Measurements from ENCODE around the gene NOTCH4.
"Not testable (repeated sequence)": the region's sequence is repeated elsewhere in the genome, so short reads cannot be mapped to it uniquely, and the experiment has no call there.

NOTCH4 gene

DNA sequence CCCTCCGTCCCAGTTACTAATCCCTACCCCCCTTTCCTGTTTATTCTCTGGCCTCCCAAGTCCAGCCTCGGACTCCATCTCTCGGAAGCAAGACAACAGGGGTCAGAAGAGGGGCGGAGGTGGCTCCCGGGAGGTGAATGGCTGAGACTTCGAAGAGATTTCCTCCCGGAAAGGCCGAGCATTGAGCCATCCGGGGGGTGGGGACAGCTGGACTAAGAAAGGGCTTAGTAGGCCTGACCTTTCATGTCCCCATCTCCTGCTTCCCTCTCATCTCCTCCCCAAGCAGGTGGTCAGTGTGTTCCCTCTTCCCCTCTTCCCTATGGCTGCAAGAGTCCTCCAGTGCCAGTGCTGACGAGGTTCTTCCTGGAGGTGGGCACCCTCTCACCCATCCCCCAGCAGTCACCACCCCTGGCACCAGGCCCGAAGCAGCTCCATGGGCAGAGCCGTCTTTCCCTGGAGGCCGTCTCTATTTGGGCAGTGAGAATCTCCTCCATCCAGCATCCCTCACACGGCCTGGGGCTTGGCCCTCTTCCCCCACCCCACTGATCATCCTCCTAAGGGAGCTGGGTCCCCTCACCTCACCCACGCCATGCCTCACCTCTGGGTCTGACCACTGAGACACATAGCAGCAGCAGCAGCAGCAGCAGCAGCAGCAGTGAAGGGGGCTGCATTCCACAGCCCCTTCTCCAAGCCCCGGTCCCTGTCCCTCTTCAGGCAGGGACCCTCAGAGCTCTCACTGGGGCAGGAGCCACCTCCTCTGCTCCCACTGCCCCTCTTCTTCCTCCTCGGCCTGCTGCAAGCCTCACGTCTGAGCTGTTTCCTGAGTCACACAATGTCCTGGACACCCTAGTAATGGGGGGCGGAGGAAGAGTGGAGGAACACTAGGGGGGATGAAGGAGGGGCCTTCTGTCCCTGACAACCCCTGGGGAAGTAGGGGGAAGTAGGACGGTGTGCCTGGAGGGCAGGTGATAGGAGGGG, at the start of gene NOTCH4:
Gene NOTCH4 (minus strand): TSS at position 810 of the 978 bp plus-strand sequence. CDS start 139 bp downstream, at position 671.
- no peak for DNase-seq (ENCODE audit: low read depth in 2 of 2)

DNA sequence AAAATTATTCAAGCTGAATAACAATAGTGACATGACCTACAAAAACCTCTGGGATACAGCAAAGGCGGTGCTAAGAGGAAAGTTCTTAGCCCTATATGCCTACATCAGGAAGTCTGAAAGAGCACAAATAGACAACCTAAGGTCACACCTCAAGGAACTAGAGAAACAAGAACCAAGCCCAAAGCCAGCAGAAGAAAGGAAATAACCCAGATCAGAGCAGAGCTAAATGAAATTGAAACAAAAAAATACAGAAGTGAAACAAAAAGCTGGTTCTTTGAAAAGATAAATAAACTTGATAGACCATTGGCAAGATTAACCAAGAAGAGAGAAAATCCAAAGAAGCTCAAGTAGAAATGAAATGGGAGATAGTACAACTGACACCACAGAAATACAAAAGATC, 47.6 kb upstream of the NOTCH4 start:
- DNase-seq (ENCODE audit: low read depth in 2 of 2): no peak

DNA sequence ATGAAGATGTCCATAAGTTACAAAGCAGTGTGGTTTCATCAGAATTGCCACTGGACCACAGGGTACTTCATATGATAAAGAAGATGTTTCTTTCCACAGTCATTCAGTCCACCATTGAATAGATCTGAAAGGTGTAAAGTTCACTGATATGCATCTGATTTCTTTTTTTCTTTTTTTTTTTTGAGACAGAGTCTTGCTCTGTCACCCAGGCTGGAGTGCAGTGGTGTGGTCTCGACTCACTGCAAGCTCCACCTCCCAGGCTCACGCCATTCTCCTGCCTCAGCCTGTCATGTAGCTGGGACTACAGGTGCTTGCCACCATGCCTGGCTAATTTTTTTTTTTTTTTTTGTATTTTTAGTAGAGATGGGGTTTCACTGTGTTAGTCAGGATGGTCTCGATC, 44.6 kb upstream of the NOTCH4 start:
- DNase-seq (ENCODE audit: low read depth in 2 of 2): not testable (repeated sequence)

DNA sequence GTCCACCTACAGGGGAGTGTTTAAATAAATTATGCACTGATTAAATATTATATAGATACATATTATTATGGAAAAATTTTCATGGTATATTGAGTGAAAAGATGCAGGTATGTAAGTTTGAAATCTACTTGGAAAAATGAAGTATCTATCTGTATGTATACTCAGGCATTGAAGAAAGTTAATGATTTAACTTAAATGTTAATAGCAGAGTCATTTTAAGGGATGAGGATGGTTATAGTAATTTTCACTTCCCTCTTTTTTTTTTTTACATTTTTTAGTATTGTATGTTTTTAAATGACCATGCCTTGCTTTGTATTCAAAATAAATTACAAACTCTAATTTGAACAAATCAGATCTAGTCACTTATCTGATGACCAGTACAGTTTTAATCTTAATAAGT, 43.2 kb upstream of the NOTCH4 start:
- no peak for DNase-seq (ENCODE audit: low read depth in 2 of 2)

DNA sequence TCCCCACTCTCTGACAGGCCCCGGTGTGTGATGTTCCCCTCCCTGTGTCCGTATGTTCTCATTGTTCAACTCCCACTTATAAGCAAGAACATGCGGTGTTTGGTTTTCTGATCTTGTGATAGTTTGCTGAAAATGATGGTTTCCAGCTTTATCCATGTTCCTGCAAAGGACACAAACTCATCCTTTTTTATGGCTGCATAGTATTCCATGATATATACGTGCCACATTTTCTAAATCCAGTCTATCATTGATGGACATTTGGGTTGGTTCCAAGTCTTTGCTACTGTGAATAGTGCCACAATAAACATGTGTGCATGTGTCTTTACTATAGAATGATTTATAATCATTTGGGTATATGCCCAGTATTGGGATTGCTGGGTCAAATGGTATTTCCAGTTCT, 33.4 kb upstream of the NOTCH4 start:
- DNase-seq (ENCODE audit: low read depth in 2 of 2): not testable (repeated sequence)

DNA sequence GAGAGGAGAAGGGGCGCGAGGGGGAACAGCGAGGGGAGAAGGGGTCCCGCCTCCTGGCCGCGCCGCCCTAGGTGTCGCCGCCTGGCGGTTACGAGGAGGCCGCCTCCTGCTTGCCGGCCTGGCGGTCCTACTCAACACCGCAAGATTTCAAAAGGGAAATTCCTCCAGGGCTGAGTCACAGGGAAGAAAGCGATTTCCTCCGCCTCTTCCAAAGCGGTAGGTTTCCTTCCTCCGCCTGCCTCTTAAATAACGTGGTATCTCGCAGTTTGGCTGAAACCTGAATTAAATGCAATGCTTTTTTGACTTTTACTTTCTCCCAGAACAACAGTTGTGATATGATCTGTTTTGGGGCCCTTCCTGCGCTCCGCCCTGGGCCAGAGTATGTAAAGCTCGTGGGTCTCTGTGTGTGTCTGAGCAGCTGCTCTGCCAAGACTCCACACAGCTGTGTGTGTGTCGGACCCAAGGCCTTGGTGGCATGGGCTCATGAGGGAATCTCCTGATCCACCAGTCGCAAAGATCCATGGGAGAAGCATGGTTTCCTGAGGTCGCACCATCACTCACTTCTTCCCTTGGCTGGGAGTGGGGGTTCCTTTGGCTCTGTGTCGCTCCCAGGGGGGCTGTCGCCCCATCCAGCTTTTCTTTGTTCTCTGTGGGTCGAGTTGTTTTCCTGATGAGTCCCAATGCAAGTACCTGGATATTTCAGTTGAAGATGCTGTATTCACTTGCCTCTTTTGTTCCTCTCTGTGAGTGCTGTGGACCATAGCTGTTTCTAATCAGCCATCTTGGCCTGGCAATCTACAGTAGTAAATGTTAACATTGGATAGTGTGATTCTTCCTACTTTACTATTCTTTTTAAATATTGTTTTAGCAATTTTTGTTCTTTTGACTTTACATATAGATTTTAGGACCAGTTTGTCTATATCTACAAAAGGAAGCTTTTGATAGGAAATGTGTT, 31.6 kb upstream of the NOTCH4 start:
- DNase-seq (ENCODE audit: low read depth in 2 of 2): peak; percentile 18 to 29

DNA sequence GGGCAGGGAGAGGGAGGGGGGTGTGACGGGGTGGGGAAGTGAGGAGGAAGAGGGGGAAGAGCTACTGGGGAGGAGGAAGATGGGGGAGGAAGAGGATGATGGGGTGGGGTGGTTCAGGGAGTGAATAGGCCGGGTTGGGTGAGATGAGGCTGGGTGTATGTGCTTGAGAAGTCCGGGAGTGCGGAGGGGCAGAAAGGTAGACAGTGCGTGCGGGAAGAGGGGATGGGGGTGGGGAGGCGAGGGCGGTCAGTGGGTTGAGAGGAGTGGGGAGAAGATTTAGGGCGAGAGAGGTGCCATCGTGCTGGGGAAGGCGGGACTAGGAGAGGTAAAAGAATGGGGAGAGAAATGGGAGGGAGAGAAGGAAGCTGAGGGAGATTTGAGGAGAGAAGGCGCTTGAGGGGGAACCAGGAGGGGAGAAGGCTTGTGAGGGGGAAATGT, 30.9 kb upstream of the NOTCH4 start:
- no peak for DNase-seq (ENCODE audit: low read depth in 2 of 2)

DNA sequence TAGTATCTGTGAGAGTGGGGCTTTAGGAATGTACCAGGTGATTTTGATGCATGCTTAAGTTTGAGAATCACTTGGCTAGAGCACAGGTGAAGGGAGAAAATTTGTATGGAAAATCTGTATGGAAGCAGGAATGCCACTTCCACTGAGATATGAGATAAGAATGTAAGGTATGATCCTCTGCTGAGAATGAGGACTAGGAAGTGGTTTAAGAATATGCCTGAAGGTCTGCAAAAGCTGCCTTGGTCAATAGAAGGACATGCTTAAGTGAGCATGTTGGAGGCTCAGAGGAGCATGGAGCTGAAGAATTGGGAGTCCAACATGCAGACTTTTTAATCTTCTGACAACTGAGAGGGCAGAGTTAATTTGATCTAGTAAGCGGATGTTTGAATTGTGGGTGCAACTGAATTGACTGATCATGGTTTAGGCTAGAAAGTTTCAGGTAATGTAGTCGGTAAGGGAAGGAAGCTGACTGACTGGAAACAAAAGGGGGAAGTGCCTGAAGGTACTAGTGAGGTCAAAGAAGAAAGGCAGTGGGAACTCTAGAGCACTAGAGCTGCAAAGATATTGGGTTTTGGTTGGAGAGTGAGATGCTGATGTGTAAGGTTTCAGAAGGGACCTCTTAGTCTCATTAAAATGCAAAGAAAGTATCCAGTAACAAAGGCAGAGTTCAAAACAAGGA, 28.6 kb upstream of the NOTCH4 start:
- no peak for DNase-seq (ENCODE audit: low read depth in 2 of 2)

DNA sequence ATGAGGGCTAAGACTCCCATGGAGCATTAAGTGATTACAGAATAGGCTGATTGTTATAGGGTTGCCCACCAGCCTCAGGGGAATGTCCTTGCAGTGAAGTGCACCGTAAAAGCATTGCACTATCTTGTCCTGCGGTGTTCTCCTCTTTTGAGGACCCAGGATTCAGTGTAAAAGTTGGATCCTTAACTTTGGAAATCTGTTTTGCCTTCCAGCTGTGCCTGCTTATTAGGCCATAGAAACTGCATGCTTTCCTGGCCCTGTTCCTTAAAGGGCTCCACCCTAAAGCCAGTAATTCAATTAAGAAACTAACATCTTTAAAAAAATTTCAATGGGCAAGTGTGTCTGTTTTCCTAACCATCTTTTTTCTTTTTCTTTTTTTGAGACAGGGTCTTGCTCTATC, 25.4 kb upstream of the NOTCH4 start:
- DNase-seq (ENCODE audit: low read depth in 2 of 2): no peak

DNA sequence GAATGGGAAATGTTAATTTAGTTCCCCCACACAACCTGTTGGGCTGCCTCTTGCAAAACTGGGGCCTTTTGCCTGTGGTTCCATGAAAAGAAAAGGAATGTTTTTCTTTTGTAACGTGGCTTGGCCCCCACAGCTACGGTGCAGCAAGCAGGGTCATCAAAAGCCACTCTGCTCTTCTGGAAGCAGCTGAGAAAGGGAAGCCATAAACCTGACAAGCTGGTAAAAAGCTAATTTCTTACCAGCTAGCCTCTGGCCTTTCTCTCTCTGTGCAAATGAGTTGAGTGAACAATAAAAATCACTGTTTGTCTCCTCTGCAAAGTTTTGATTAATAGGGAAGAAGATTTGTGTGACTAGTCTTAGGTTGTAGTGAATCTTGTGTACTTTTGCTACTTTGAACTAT, 23.5 kb upstream of the NOTCH4 start:
- DNase-seq (ENCODE audit: low read depth in 2 of 2): no peak

DNA sequence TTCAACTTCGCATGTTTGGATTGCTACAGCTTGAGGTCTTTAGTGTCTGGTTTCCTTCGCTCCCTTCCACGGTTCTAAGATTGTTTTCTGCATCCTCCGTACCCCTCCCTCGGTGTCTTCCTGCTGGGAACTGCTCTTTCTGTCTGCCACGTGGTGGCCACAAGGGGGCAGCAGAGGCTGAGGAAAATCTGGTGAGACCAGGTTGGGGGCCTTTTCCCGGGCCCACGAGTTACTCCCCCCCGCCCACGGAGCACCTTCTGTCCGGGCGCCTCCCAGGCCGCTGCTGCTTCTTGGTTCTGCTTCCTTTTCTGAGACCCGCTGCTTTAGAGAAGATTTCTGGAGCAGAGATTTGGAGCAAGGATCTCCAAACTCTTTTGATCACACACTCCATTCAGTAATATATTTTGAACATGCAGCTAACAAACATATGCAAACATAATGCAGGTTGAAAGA, 21.1 kb upstream of the NOTCH4 start:
- peak; percentile 34 to 49 for DNase-seq (ENCODE audit: low read depth in 2 of 2)

DNA sequence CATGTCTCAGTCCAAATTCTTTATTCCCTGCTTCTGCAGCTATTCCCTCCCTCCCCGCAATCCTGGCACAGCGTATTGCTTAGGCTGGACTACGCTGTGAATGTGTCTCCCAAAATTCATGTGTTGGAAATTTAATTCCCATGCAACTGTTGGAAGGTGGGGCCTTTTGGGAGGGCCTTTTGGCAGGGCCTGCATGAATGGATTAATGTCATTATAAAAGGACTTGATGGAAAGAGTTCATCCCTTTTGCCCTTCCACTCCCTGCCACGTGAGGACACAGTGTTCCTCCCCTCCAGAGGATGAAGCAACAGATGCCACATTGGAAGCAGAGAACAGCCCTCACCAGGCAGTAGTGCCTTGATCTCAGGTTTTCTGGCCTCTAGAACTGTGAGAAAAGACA, 20.4 kb upstream of the NOTCH4 start:
- no peak for DNase-seq (ENCODE audit: low read depth in 2 of 2)

DNA sequence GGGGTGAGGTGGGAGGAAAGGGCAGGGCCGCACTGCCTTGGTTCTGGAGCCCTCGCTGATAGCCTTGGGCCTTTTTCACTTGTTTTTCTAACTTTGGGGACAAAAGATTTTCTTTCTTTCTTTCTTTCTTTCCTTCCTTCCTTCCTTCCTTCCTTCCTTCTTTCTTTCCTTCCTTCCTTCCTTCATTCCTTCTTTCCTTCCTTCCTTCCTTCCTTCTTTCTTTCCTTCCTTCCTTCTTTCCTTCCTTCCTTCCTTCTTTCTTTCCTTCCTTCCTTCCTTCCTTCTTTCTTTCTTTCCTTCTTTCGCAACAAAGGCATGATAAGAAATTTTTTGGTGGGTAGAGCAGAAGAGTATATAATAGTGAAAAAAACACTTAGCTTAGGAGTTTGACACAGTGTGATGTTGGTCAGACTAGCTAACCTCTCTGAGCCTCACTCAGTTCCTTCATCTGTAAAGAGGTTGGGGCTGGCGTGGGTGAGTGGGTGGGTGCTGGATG, 18.5 kb upstream of the NOTCH4 start:
- DNase-seq (ENCODE audit: low read depth in 2 of 2): not testable (repeated sequence)

DNA sequence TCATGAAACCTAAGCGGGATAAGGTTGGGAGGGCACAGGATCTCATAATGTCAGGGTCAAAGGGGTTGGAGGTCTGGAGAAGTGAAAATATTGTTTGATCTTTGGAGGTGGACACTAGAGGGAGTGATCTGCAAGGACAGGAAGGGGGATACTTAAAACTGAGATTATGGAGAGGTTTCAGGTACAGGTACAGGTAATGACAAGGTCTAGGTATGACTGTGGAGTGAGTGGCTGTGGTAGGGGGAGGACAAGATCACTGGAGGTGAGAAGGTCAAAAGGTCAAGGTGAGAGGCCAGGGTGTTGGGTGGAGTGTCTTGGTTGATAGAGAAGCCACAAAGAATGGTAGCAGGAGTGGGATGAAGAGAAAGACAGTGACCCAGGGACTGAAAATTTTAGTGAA, 16.8 kb upstream of the NOTCH4 start:
- no peak for DNase-seq (ENCODE audit: low read depth in 2 of 2)

DNA sequence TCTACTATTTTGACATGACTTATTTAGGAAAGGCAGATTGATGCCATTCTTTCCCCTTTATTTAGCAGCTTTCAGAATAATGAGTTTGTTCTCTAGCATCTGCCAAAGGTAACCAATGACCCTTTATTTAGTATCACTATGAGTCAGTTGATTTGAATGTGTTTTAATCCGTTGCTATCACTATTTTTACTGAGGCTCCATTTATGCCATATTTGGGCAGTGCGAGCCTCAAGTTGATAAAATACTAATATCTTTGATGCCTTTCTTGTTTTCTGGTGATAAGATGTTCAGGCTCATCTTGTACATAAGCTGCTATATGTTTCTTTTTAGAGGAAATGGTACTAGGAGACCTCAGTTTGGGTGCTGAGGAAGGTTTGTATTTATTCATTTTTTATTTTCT, 15.6 kb upstream of the NOTCH4 start:
- no peak for DNase-seq (ENCODE audit: low read depth in 2 of 2)

DNA sequence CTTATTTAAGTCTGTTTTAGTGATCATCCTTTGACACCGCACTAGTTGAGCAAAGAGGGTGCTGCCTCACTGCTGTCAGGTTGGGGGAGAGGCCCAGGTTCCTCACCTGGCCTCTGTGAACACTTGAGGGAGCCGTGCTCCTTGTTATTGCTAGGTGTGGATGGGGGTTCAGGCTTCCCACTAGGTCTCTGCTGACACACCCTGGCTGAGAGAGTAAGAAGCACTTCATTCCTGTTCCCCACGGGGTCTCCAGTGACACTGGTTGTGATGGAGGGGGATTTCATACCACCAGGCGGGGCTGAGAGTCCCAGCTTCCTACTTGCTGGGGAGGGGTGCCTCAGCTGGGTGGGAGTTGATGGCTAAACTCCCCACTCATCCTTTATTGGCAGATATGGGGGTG, 11.1 kb upstream of the NOTCH4 start:
- DNase-seq (ENCODE audit: low read depth in 2 of 2): no peak

DNA sequence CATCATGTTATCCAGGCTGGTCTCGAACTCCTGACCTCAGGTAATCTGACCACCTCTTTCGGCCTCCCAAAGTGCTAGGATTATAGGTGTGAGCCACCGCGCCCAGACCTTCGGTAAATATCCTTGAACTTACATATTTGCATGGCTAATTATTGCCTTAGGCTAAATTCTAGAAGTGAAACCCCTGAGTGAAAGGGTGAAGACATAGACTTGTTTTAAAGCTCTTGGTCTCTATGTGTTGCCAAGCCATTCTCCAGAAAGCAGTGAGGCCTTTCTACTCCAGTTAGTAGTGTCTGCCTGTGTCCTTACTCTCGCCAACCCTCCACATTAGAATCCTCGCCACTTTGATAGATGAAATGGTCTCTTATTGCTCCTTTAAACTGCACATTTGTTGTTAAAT, 2.6 kb upstream of the NOTCH4 start:
- DNase-seq (ENCODE audit: low read depth in 2 of 2): no peak

DNA sequence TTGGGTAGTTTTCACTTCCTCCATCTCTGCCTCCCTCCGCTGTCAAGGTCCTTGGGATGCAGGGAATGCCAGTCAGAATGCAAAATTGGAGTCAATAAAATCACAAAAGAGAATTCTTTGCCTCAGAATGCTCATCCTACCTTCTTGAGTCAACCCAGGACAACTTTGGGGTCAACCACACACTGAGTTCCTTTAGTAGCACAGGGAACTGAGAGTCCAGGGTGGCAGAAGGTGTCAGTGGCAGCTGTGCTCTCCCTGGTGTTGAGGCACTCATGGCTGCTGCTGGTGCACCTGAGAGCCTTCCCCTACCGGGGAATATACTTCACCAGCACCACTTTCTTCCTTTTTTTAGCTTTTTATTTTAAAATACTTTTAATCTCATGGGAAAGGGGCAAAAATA, 829 bp upstream of the NOTCH4 start:
- no peak for DNase-seq (ENCODE audit: low read depth in 2 of 2)

DNA sequence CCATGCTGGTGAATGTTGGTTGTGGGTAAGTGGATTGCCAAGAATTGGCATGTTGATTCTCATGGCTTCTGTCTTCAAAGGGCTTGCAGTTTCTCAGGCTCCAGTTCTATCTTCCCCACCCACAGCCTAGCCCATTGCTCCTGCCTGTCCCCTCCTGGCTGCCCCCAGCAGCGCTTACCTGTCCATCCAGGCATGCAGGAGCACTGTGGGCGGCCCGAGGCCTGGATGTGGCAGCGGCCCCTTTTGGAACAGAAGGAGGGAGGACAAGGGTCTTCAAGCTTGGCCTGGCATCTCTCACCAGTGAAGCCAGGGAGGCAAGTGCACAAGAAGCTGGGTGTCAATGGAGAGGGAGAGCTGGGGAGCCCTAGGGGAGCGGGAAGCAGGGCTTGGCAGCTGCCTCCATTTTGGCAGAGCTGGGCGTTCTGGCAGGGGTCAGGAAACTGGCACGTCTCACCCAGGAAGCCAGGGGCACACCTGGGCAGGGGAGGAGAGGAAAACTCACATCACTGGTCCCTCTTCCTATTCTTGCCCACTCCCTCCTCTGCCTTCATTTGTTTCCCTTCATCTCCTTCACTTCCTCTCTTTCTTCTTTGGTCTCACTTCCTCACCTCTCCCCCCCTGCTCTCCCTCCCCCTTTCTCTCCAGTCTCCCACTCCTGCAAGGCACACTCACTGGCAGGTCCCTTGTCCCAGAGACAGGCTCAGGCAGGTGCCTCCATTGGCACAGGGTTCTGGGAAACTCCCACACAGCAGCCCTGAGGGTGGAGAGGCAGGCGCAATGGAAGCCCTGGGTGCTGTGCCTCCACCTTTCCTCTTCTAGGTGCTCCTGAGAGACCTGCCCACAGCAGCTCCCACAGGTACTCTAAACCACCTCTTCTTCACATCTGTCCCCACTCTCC, 1.3 kb downstream of the NOTCH4 start:
- no peak for DNase-seq (ENCODE audit: low read depth in 2 of 2)

DNA sequence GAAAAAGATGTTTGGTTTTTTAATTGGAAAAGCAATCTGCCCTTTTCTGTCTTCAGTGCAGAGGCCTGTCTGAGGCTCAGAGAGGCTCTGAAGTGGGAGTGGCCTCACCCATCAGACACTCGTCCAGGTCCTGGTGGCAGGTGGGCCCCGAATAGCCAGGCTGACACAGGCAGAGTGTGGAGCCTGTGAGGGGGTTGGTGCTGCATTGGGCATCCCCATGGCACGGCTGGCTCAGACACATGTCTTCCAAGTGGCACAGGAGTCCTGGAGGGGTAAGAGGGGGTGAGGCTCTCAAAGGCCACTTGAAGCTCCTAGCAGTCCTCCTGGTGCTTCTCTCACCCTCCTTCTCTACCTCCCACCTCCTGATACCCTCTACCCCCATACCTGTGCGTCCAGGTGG, 3.8 kb downstream of the NOTCH4 start:
- DNase-seq (ENCODE audit: low read depth in 2 of 2): no peak

DNA sequence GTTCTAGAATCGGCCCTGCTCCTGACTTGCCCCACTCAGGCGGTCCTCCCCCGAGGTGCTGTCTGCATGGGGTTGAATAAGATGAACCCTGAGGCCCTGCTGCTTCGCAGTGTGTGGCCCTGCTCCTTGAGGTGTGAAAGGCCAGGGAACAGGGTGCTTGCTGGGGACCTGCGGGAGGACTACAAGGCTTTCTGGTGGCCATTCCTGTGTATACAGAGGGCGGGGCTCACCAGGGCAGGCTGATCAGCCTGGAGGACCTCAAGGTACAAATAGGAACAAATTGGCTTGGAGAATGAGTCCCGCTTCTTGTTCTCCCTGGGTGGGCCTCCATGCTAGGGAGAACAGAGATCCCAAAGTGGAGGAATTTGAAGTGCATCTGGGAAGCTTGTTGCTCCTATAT, 5.7 kb downstream of the NOTCH4 start:
- DNase-seq (ENCODE audit: low read depth in 2 of 2): no peak

All from stimulated activated CD4-positive, alpha-beta T cell treated with anti-CD3 and anti-CD28 coated beads, Interleukin-1b, Interleukin-23, amount 100 ng/mL, for 1 hour (primary cell).